ENCODE measurements around the gene ORAI3.
A peak's percentile ranks its signal among the peaks of the same experiment; 100 is the strongest.

ORAI3 gene

DNA sequence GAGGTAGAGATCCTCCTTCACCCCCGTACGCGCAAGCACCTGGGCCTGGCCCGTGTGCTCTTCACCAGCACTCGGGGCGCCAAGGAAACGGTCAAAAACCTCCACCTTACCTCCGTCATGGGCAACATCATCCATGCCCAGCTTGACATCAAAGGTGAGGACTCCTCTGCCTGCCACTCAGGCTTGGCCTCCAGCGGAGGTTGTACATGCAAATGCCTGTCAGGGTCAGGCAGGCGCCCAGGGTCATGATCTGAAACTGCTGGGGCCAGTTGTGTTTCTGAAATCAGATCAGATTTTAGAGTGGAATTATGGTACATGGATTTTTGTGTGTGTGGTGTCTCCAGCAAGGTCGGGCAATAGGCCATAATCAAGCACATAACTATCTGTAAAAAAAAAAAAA, 12.5 kb downstream of the ORAI3 start:
- DNase-seq: no peak
- H3K36me3 Mint-ChIP-seq: peaks cover 55% of the 10 kb centered on the region
- H3K9me3 Mint-ChIP-seq: no peaks in the 10 kb centered on the region
- CTCF ChIA-PET: interaction anchor here (1.2 kb wide), 1 partner anchor 181 kb away, joined by 3 read pairs; no protein-coding TSS in a partner anchor
- peaks cover 33% of the 10 kb centered on the region for H3K4me1 Mint-ChIP-seq
- no peak overlapping the region for H3K27ac Mint-ChIP-seq
- no peak overlapping the region for H3K4me3 Mint-ChIP-seq
- H3K27me3 Mint-ChIP-seq: no peaks in the 10 kb centered on the region

DNA sequence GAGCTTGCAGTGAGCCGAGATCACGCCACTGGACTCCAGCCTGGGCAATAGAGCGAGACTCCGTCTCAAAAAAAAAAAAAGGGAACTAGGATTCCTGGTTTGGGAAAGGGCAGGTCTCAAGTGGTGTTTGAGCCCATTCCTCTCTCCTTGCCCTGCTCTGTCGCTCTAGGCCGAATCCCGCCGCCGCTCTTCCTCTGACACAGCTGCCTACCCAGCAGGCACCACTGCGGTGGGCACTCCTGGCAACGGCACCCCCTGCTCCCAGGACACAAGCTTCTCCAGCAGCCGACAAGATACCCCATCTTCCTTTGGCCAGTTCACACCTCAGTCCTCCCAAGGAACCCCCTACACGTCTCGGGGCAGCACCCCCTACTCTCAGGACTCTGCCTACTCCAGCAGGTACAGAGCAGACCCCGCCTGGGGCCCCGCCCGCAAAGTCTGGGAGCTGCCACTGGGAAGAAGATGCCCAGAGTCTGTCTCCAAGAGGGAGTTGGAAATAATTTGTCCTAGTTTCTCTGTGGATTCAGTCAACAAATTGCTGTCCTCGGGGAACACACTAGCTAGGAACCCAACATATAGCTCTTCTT, 15.2 kb downstream of the ORAI3 start:
- Mint-ChIP-seq H3K27me3 (no peaks in the 10 kb centered on the region), H3K27ac (peak overlapping the region; percentile 11), H3K36me3 (peaks cover 68% of the 10 kb centered on the region), H3K4me3 (no peak overlapping the region), H3K9me3 (no peaks in the 10 kb centered on the region), H3K4me1 (peaks cover 15% of the 10 kb centered on the region)
- CTCF ChIA-PET: interaction anchor here (0.6 to 0.9 kb wide), 2 partner anchors 10 to 21 kb away, joined by 3 to 4 read pairs; partner anchors contain the start of gene HSD3B7
- no peak for DNase-seq

DNA sequence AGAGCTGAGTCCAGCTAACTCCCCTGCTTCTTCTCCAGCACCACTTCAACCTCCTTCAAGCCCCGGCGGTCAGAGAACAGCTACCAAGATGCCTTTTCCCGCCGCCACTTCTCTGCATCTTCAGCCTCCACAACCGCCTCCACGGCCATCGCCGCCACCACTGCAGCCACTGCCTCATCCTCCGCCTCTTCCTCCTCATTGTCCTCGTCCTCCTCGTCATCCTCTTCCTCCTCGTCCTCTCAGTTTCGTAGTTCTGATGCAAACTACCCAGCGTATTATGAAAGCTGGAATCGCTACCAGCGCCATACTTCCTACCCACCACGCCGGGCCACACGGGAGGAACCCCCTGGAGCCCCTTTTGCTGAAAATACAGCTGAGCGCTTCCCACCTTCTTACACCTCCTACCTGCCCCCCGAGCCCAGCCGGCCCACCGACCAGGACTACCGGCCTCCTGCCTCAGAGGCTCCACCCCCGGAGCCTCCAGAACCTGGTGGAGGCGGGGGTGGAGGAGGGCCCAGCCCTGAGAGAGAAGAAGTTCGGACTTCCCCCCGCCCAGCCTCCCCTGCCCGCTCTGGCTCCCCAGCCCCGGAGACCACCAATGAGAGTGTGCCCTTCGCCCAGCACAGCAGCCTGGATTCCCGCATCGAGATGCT, 15.8 kb downstream of the ORAI3 start:
- H3K36me3 Mint-ChIP-seq: peaks cover 68% of the 10 kb centered on the region
- no peak for DNase-seq
- no peak overlapping the region for H3K4me3 Mint-ChIP-seq
- no peaks in the 10 kb centered on the region for H3K27me3 Mint-ChIP-seq
- H3K9me3 Mint-ChIP-seq: no peaks in the 10 kb centered on the region
- H3K27ac Mint-ChIP-seq: no peak overlapping the region
- CTCF ChIA-PET: interaction anchor here (0.9 kb wide), 1 partner anchor 20 kb away, joined by 4 read pairs; the partner anchor contains the start of gene HSD3B7
- H3K4me1 Mint-ChIP-seq: peaks cover 8% of the 10 kb centered on the region

DNA sequence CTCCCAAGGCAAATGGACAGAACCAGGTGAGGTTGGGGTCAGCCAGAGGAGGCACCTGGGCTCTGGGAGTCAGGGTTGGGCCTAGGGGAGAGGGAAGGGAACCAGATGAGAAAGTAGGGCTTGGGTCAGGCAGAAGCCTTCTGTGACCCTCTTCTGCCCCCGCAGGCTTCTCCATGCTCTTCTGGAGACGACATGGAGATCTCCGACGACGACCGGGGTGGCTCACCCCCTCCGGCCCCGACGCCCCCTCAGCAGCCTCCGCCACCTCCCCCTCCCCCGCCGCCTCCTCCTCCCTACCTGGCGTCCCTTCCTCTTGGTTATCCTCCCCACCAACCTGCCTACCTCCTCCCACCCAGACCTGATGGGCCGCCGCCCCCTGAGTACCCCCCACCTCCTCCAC, 16.6 kb downstream of the ORAI3 start:
- H3K9me3 Mint-ChIP-seq: no peaks in the 10 kb centered on the region
- no peak for DNase-seq
- no peaks in the 10 kb centered on the region for H3K27me3 Mint-ChIP-seq
- H3K4me1 Mint-ChIP-seq: peaks cover under 1% of the 10 kb centered on the region
- CTCF ChIA-PET: no interaction called here
- no peak overlapping the region for H3K4me3 Mint-ChIP-seq
- H3K36me3 Mint-ChIP-seq: peaks cover 62% of the 10 kb centered on the region
- H3K27ac Mint-ChIP-seq: no peak overlapping the region

DNA sequence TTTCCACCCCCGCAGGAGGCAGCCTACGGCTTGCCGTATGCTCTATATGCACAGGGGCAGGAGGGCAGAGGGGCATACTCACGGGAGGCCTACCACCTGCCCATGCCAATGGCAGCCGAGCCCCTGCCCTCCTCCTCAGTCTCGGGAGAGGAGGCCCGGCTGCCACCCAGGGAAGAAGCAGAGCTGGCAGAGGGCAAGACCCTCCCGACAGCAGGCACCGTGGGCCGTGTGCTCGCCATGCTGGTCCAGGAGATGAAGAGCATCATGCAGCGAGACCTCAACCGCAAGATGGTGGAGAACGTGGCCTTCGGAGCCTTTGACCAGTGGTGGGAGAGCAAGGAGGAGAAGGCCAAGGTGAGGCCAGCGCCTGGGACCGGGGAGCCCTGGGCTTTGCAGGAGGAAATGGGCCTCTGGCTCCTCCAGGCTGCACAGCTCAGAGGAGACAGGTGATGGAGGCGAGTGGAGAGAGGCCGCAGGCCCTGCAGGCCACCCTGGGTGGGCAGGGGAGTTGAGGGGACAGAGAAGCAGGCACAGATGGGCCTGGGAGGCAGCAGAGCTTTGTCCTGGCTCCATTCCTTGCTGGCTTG, 17.3 kb downstream of the ORAI3 start:
- no peak for DNase-seq
- CTCF ChIA-PET: no interaction called here
- Mint-ChIP-seq H3K27me3 (no peaks in the 10 kb centered on the region), H3K36me3 (peaks cover 65% of the 10 kb centered on the region), H3K27ac (no peak overlapping the region), H3K4me3 (no peak overlapping the region), H3K9me3 (no peaks in the 10 kb centered on the region), H3K4me1 (no peaks in the 10 kb centered on the region)

DNA sequence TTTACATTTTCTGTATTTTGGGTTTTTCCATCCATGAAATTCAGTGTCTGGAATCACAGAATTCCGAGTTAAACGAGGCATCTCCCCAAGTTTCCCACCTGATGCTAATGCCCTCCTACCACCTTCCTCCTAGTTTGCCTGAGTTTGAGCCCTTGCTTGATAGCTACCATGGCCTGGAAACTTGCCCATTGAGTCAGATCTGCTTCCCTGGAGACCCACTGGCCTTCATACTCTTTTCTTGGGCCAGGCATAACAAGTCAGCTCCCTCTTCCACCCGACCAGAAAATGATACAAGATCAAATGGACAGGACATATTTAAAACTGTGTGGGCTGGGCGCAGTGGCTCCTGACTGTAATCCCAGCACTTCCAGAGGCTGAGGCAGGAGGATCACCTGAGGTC, 18.9 kb downstream of the ORAI3 start:
- H3K27ac Mint-ChIP-seq: peak overlapping the region; percentile 49

DNA sequence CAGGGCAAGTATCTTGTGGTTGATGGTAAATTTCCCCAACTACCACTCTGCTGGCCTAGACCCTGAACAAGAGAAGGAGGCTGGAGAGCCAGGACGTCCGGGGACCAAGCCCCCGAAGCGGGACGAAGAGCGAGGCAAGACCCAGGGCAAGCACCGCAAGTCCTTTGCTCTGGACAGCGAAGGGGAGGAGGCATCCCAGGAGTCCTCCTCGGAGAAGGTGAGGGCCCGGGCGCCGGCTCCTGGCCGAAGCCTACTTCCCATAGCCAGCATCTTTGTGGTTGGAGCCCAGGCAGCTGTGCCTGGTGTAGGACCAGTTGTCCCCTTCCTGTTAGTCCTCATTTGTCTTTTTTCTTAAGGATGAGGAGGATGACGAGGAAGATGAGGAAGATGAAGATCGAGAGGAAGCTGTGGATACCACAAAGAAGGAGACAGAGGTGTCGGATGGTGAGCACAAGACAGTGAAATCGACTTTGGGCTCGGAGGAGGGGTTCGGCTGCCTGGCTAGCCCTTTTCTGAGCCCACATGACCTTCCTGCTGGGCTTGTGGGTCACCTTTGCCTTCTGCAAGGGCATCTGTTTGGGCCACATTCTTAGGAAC, 20.5 kb downstream of the ORAI3 start:
- no peak overlapping the region for H3K27ac Mint-ChIP-seq

More for the DNA sequence above, 18.9 kb downstream of the ORAI3 start:
- Mint-ChIP-seq H3K27me3 (no peaks in the 10 kb centered on the region), H3K4me1 (no peaks in the 10 kb centered on the region), H3K36me3 (peaks cover 66% of the 10 kb centered on the region), H3K9me3 (no peaks in the 10 kb centered on the region), H3K4me3 (no peak overlapping the region)
- CTCF ChIA-PET: no interaction called here
- DNase-seq: no peak

DNA sequence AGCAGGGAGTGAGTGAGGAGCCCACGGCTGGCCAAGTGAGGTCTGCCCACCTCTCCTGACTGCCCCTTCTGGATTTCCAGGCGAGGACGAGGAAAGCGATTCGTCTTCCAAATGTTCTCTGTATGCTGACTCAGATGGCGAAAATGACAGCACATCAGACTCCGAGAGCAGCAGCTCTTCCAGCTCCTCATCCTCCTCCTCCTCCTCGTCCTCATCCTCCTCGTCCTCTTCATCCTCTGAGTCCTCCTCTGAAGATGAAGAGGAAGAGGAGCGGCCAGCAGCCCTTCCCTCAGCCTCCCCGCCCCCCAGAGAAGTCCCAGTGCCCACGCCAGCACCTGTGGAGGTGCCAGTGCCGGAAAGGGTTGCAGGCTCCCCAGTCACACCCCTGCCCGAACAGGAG, 22.4 kb downstream of the ORAI3 start:
- Mint-ChIP-seq H3K27ac (no peak overlapping the region), H3K4me1 (no peaks in the 10 kb centered on the region), H3K27me3 (no peaks in the 10 kb centered on the region), H3K9me3 (no peaks in the 10 kb centered on the region), H3K4me3 (no peak overlapping the region), H3K36me3 (peaks cover 69% of the 10 kb centered on the region)
- CTCF ChIA-PET: interaction anchor here (1.3 kb wide), 1 partner anchor 11 kb away, joined by 3 read pairs; no protein-coding TSS in a partner anchor
- no peak for DNase-seq

More for the DNA sequence above, 20.5 kb downstream of the ORAI3 start:
- CTCF ChIA-PET: interaction anchor here (0.7 to 1.5 kb wide), 2 partner anchors 16 to 370 kb away, joined by 3 read pairs; partner anchors contain the start of gene HSD3B7
- DNase-seq: no peak
- no peaks in the 10 kb centered on the region for H3K9me3 Mint-ChIP-seq
- no peak overlapping the region for H3K4me3 Mint-ChIP-seq
- H3K27me3 Mint-ChIP-seq: no peaks in the 10 kb centered on the region
- no peaks in the 10 kb centered on the region for H3K4me1 Mint-ChIP-seq
- peaks cover 70% of the 10 kb centered on the region for H3K36me3 Mint-ChIP-seq

DNA sequence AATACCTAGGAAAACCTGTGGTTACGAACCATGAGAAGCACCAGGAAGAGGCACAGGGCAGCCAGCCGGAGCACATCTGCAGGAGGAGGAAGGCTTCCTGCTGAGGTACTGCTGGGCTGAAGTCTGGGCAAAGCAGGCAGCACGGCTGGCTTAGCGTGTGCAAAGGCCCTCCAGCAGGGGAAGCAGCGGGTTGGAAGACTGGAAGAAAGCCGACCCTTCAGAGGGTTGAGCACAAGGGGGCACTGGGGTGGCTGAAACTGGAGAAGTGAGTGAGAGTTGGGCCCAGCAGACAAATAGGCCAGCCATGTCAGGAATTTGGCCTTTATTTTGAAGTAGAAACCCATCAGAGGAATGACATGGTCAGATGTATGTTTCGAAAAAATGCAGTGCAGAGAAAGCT, 24.0 kb downstream of the ORAI3 start:
- DNase-seq: no peak
- Mint-ChIP-seq H3K9me3 (no peaks in the 10 kb centered on the region), H3K27me3 (no peaks in the 10 kb centered on the region)

DNA sequence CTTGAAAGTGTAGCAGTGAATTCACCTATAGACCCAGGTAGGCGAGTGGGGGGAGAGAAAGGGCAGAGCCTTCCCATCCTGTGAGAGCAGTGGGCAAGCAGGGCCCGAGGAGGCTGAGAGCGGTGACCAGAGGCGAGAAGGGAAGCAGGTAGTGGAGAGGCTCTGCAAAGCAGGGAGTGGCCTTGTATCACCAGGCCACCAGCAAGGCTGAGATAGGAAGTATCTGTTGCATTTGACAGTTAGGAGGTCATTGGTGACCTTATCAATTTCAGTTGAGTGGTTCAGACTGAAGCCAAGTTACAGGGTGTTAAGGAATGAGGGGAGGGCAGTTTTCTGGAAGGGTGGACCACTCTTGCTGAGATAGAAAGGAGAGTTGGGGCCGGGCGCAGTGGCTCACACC, 25.5 kb downstream of the ORAI3 start:
- H3K27ac Mint-ChIP-seq: no peak overlapping the region
- no peaks in the 10 kb centered on the region for H3K9me3 Mint-ChIP-seq
- CTCF ChIA-PET: no interaction called here
- H3K36me3 Mint-ChIP-seq: peaks cover 60% of the 10 kb centered on the region
- H3K27me3 Mint-ChIP-seq: no peaks in the 10 kb centered on the region
- H3K4me1 Mint-ChIP-seq: no peaks in the 10 kb centered on the region
- no peak for DNase-seq
- no peak overlapping the region for H3K4me3 Mint-ChIP-seq

More for the DNA sequence above, 24.0 kb downstream of the ORAI3 start:
- no peaks in the 10 kb centered on the region for H3K4me1 Mint-ChIP-seq
- CTCF ChIA-PET: interaction anchor here (1.3 kb wide), 1 partner anchor 10 kb away, joined by 3 read pairs; no protein-coding TSS in a partner anchor
- peaks cover 65% of the 10 kb centered on the region for H3K36me3 Mint-ChIP-seq
- H3K4me3 Mint-ChIP-seq: no peak overlapping the region
- H3K27ac Mint-ChIP-seq: no peak overlapping the region

DNA sequence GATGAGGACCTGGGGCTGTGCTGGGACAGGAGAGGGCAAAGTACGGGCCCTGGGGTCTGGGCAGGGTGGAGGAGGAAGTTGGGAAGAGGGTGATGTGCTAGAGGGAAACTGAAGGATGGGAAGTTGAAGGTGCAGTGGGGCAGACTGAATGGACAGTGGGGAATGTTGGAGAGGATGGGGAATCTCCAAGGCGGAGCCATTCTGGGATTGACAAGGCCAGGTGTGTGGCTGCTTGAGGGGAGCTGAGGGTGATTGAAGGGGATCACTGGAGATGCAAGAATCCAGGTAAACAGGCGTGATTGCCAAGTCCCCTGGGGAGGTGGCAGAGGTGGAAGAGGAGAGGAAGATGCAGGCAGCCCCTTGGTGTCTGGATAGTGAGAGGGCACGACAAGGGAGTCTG, 27.6 kb downstream of the ORAI3 start:
- Mint-ChIP-seq H3K9me3 (no peaks in the 10 kb centered on the region), H3K4me1 (no peaks in the 10 kb centered on the region), H3K27ac (no peak overlapping the region), H3K27me3 (no peaks in the 10 kb centered on the region), H3K36me3 (peaks cover 59% of the 10 kb centered on the region), H3K4me3 (no peak overlapping the region)
- CTCF ChIA-PET: interaction anchor here (0.9 kb wide), 1 partner anchor 166 kb away, joined by 3 read pairs; no protein-coding TSS in a partner anchor
- DNase-seq: no peak

DNA sequence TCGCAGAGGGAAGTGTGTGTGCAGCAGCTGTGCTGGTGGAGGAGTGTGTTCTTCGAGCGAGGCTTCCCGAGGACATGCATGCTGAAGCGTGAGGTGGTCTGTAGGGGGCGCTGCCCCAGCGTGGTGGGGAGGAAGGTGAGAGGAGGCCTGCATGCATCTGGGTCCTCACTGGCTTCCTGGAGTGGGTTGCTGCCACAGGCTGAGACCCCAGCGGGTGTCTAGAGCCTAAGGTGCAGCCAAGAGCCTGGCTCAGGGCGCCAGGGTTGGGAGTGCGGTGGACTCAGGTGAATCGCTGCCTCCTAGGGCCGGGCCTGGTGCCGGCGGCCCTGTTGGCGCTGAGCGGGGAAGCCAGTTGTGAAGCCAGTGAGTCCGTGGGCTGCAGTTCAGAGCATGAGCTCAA, 28.6 kb downstream of the ORAI3 start:
- peak; percentile 41 for DNase-seq
- Mint-ChIP-seq H3K27me3 (no peaks in the 10 kb centered on the region), H3K36me3 (peaks cover 57% of the 10 kb centered on the region), H3K27ac (peak overlapping the region; percentile 16), H3K4me3 (no peak overlapping the region), H3K9me3 (no peaks in the 10 kb centered on the region), H3K4me1 (no peaks in the 10 kb centered on the region)
- CTCF ChIA-PET: interaction anchor here (1.7 kb wide), 1 partner anchor 165 kb away, joined by 4 read pairs; no protein-coding TSS in a partner anchor

DNA sequence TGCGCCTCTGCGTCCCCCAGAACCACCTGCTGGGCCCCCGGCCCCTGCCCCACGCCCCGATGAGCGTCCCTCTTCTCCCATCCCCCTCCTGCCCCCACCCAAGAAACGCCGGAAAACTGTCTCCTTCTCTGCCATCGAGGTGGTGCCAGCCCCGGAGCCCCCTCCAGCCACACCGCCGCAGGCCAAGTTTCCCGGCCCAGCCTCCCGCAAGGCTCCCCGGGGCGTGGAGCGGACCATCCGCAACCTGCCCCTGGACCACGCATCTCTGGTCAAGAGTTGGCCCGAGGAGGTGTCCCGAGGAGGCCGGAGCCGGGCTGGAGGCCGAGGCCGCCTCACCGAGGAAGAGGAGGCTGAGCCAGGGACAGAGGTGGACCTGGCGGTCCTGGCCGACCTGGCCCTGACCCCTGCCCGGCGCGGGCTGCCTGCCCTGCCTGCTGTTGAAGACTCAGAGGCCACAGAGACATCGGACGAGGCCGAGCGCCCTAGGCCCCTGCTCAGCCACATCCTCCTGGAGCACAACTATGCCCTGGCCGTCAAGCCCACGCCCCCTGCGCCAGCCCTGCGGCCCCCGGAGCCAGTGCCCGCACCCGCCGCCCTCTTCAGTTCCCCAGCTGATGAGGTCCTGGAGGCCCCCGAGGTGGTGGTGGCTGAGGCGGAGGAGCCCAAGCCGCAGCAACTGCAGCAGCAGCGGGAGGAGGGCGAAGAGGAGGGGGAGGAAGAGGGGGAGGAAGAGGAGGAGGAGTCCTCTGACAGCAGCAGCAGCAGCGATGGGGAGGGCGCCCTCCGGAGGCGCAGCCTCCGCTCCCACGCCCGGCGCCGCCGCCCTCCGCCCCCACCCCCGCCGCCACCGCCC, 30.5 kb downstream of the ORAI3 start:
- DNase-seq: no peak
- Mint-ChIP-seq H3K9me3 (no peaks in the 10 kb centered on the region), H3K4me3 (no peak overlapping the region), H3K27ac (no peak overlapping the region), H3K36me3 (peaks cover 46% of the 10 kb centered on the region), H3K27me3 (no peaks in the 10 kb centered on the region), H3K4me1 (no peaks in the 10 kb centered on the region)
- CTCF ChIA-PET: no interaction called here

DNA sequence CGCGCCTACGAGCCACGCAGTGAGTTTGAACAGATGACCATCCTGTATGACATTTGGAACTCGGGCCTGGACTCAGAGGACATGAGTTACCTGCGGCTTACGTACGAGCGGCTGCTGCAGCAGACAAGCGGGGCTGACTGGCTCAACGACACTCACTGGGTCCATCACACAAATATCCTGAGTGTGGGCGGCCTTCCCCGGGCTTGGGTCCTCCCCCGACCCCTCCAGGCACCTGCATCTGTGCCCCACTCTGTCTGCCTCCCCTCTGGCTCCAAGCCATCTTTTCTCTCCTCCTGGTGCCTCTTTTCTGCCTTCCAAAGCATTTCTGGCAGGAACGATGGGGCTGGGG, 31.1 kb downstream of the ORAI3 start:
- CTCF ChIA-PET: no interaction called here
- peaks cover 43% of the 10 kb centered on the region for H3K36me3 Mint-ChIP-seq
- H3K4me1 Mint-ChIP-seq: peaks cover 2% of the 10 kb centered on the region
- no peak for DNase-seq
- no peak overlapping the region for H3K27ac Mint-ChIP-seq
- no peaks in the 10 kb centered on the region for H3K27me3 Mint-ChIP-seq
- H3K4me3 Mint-ChIP-seq: no peak overlapping the region
- H3K9me3 Mint-ChIP-seq: no peaks in the 10 kb centered on the region
